HT-29 (cell line): ENCODE measurements around the gene GRB7. TPM values are rescaled to one million over a fixed set of nuclear protein-coding genes. Genes with fewer than 3 reads are reported as not detected.
"Not testable (repeated sequence)": the region's sequence is repeated elsewhere in the genome, so short reads cannot be mapped to it uniquely, and the experiment has no call there.

Experiments
- DNase-seq: peaks from one replicate; pipeline ENCODE4 v3.0.0-alpha.2; 2015; ENCODE audit warnings: low spot score
- total RNA-seq: library from RNA; depleted of rRNA; stranded (reverse); fragments of >200 nt; shearing (Covaris generic); gene quantifications from 2 replicates; pipeline ENCODE4 v1.2.3, GENCODE V29; 2014

Gene GRB7
- total RNA-seq, 1 experiment from 2014 or later, result 142 TPM

GRCh38 chr17:39709319-39709997 is 28.3 kb upstream of the GRB7 start:
- no peak for DNase-seq

DNA sequence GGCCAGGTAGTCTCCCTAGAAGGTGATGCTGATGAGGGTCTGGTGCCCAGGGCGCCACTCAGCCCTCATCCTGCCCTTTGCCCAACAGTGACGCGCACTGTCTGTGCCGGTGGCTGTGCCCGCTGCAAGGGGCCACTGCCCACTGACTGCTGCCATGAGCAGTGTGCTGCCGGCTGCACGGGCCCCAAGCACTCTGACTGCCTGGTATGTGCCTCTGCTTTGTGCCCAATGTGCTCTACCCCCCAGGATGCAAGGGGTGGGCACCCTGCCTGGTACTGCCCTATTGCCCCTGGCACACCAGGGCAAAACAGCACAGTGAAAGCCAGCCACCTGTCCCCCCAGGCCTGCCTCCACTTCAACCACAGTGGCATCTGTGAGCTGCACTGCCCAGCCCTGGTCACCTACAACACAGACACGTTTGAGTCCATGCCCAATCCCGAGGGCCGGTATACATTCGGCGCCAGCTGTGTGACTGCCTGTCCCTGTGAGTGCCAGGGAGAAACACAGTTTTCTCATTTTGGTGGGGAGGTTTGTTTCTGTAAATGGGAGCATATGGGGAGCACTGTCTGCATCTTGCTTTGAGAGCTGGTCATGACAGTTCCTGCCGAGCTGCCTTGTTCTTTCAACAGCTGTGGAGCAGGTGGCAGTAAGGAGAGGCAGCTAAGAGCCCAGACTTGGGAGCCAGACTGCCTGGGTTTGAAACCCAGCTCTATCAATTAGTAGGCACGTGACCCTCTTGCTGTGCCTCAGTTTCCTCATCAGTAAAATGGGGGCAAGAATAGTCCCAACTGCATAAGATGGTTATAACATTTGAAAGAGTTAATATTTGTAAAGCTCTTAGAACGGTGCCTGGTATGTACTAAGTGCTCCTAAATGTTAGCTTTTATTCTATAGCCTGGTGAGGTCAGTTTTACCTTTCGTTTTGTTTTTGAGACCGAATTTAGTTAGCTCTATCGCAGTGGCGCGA is 27.5 kb upstream of the GRB7 start:
- no peak for DNase-seq

GRCh38 chr17:39711071-39711470 is 26.7 kb upstream of the GRB7 start:
- not testable (repeated sequence) for DNase-seq

DNA sequence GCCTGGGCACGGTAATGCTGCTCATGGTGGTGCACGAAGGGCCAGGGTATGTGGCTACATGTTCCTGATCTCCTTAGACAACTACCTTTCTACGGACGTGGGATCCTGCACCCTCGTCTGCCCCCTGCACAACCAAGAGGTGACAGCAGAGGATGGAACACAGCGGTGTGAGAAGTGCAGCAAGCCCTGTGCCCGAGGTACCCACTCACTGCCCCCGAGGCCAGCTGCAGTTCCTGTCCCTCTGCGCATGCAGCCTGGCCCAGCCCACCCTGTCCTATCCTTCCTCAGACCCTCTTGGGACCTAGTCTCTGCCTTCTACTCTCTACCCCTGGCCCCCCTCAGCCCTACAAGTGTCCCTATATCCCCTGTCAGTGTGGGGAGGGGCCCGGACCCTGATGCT is 25.9 kb upstream of the GRB7 start:
- no peak for DNase-seq

DNA sequence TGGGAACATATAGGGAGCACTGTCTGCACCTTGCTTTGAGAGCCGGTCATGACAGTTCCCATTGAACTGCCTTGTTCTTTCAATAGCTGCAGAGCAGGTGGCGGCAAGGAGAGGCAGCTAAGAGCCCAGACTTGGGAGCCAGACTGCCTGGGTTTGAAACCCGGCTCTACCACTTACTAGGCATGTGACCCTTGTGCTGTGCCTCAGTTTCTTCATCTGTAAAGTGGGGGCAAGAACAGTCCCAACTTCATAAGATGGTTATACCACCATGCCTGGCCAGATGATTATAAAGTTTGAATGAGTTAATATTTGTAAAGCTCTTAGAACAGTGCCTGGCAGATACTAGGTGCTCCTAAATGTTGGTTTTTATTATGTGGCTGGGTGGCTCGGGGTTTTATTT is 23.5 kb upstream of the GRB7 start:
- DNase-seq, result no peak

DNA sequence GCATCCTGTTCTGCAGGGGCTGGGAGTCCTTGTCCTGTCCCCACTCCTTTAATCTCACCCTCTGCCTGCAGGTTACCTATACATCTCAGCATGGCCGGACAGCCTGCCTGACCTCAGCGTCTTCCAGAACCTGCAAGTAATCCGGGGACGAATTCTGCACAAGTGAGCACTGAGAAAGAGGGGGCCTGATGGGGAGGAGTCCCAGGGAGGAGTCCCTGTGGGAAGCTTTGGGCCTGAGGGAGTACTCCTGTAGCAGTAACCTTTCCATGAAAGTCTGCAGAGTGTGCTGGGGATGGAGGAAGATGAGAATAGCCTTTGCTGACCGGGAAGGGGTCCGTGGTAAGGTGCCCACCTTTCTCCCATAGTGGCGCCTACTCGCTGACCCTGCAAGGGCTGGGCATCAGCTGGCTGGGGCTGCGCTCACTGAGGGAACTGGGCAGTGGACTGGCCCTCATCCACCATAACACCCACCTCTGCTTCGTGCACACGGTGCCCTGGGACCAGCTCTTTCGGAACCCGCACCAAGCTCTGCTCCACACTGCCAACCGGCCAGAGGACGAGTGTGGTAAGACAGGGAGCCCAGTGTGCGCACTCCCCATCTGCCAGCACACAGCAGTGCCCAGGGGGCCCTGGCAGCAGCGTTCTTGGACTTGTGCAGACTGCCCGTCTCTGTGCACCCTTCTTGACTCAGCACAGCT is 22.2 kb upstream of the GRB7 start:
- no peak for DNase-seq

DNA sequence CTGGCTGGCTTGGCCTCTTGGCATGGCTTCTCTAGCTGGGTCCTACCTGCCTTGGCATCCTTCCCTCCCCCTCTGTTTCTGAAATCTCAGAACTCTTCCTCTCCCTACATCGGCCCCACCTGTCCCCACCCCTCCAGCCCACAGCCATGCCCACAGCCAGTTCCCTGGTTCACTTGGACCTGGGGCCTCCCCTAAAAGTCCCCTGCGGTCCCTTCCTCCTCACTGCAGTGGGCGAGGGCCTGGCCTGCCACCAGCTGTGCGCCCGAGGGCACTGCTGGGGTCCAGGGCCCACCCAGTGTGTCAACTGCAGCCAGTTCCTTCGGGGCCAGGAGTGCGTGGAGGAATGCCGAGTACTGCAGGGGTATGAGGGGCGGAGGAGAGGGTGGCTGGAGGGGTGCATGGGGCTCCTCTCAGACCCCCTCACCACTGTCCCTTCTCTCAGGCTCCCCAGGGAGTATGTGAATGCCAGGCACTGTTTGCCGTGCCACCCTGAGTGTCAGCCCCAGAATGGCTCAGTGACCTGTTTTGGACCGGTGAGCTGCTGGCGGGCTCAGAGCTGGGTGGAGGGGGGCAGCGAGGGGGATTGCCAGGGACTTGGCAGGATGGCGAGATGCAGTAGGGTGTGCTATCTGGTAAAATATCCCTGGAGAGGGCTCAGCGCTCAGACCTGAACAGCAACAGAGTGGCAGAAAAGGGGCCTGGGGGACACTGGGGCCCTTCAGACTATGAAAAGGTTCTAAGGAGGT is 21.5 kb upstream of the GRB7 start:
- DNase-seq, result no peak

- DNase-seq, result no peak
Observed at GRCh38 chr17:39716879-39717536, 20.7 kb upstream of the GRB7 start.

GRCh38 chr17:39717660-39718059 is 20.1 kb upstream of the GRB7 start:
- no peak for DNase-seq

GRCh38 chr17:39719563-39720355 is 18.0 kb upstream of the GRB7 start:
- no peak for DNase-seq

DNA sequence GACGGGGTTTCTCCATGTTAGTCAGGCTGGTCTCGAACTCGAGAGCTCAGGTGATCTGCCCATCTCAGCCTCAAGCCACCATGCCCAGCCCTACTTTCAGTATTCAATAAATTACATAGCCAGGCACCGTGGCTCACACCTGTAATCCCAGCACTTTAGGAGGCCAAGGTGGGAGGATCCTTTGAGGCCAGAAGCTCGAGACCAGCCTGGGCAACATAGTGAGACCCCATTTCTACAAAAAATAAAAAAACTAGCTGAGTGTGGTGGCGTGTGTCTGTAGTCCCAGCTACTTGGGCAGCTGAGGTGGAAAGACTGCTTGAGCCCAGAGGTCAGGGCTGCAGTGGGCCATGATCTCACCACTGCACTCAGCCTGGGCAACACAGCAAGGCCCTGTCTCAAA is 15.6 kb upstream of the GRB7 start:
- no peak for DNase-seq

DNA sequence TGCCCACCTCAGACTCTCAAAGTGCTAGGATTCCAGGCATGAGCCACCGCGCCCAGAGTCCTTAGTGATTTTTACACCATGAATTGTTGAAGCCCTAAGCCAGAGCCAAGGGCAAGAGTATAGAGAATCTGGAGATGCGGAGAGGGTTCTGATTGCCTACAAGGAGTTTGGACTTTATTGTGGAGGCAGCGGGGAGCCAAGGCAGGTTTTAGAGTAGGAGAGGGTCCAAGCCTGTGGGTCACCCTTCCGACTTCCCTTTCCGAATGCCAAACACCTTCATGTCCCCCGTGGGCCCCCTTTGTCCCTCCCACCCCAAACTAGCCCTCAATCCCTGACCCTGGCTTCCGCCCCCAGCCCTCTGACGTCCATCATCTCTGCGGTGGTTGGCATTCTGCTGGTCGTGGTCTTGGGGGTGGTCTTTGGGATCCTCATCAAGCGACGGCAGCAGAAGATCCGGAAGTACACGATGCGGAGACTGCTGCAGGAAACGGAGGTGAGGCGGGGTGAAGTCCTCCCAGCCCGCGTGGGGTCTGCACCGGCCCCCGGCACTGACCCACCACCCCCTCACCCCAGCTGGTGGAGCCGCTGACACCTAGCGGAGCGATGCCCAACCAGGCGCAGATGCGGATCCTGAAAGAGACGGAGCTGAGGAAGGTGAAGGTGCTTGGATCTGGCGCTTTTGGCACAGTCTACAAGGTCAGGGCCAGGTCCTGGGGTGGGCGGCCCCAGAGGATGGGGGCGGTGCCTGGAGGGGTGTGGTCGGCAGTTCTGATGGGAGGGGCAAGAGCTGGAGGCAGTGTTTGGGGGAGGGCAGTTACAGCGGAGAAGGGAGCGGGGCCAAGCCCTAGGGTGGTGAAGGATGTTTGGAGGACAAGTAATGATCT is 14.5 kb upstream of the GRB7 start:
- DNase-seq, result no peak

- DNase-seq, result no peak
Observed at GRCh38 chr17:39724731-39725130, 13.0 kb upstream of the GRB7 start.

- not testable (repeated sequence) for DNase-seq
Observed at GRCh38 chr17:39725923-39726322, 11.8 kb upstream of the GRB7 start.

DNA sequence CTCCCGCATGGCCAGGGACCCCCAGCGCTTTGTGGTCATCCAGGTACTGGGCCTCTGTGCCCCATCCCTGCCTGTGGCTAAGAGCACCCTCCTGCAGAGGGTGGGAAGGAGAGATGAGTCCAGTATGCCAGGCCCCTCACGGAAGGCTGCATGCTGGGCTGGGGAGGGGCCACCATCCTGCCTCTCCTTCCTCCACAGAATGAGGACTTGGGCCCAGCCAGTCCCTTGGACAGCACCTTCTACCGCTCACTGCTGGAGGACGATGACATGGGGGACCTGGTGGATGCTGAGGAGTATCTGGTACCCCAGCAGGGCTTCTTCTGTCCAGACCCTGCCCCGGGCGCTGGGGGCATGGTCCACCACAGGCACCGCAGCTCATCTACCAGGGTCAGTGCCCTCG is 11.1 kb upstream of the GRB7 start:
- no peak for DNase-seq

GRCh38 chr17:39727556-39727955 is 10.2 kb upstream of the GRB7 start:
- no peak for DNase-seq

DNA sequence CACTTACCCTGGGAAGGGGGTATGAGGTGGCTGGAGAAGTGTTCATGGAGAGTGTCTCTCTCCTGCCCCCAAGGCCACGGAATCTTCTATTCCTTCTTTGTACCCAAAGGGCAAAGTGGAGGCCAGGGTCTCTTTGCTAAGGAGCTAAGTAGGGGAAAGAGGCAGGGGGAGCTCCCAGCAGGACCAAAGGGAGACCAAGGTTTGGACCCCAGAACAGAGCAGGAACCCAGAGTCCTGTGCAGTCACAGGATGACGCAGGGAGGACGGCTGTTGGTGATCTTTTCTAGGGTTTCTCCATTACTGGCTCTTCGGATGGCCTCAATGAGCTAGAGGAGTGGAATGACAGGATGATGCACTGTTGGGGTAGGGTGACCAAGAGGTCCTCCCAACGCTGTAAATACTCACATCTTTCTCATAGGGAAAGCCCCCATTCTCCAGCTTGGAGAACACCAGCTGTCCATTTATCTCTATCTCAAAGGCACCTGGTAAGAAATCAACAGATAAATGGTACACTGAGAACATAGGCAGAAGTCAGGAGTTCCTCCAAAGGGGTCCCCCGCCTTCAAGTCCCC is 8.4 kb upstream of the GRB7 start:
- no peak for DNase-seq

DNA sequence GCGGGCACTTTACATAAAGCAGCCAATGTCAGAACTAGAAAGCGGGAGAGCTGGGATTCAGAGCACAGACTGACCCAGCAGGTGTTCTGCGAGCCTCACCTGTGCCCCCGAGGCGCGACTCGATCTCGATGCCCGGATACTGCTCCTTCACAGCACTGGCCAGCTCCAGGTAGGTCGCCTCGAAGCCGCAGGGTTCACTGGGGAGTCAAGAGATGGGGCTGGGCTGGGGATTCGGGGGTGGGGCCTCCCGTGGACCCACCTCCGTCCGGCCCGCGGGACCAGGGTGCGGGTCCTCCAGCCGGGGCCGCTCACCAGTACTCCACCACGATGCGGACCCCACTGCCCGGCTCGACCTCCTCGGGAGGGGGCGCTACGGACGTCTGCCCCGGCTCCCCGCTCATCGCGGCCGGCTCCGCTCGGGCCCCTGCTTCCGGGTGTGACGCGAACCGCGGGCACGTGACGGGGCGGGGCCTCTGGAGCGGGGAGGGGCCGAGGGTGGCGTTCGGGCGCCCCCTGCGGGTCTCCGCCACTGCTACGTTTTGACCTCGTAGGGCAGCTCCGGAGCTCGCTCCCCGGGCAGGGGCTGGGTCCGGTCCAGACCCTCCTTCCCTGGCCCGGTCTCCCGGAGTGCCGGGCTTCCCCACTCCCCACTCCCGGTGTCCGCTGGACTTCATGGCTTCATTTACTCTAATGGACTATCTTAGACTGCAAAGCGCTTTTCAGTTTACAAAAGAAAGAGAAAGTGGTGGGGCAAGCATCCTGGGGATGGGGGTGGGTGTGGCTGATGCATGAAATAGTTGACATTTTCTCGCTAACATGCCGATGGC is 7.4 kb upstream of the GRB7 start, which contains the start of gene MIEN1:
MIEN1 (minus strand) TSS at position 438 of the 827 bp plus-strand sequence; CDS start at position 401, 37 bp downstream.
- peak; percentile 90 for DNase-seq
